Measurements from ENCODE around the gene PHRF1.
"Not testable (repeated sequence)": the region's sequence is repeated elsewhere in the genome, so short reads cannot be mapped to it uniquely, and the experiment has no call there.

PHRF1 gene

GRCh38 chr11:643366-643765 lies 67.1 kb downstream of the PHRF1 start:
- Mint-ChIP-seq H3K27ac (no peak overlapping the region), H3K4me3 (no peak overlapping the region), H3K36me3 (no peaks in the 10 kb centered on the region), H3K9me3 (ENCODE audit: low read depth) (no peaks in the 10 kb centered on the region), H3K27me3 (peaks cover 2% of the 10 kb centered on the region), H3K4me1 (ENCODE audit: low read depth) (peaks cover 10% of the 10 kb centered on the region)

- H3K4me1 Mint-ChIP-seq (ENCODE audit: low read depth): peaks cover 5% of the 10 kb centered on the region
- no peak overlapping the region for H3K27ac Mint-ChIP-seq
- no peak overlapping the region for H3K4me3 Mint-ChIP-seq
- H3K27me3 Mint-ChIP-seq: no peaks in the 10 kb centered on the region
- no peaks in the 10 kb centered on the region for H3K36me3 Mint-ChIP-seq
- no peaks in the 10 kb centered on the region for H3K9me3 Mint-ChIP-seq (ENCODE audit: low read depth)
Measured at GRCh38 chr11:643849-644738, 67.8 kb downstream of the PHRF1 start.

- H3K4me3 Mint-ChIP-seq: no peak overlapping the region
- H3K27ac Mint-ChIP-seq: no peak overlapping the region
- no peaks in the 10 kb centered on the region for H3K9me3 Mint-ChIP-seq (ENCODE audit: low read depth)
- H3K4me1 Mint-ChIP-seq (ENCODE audit: low read depth): peaks cover 2% of the 10 kb centered on the region
- H3K27me3 Mint-ChIP-seq: no peaks in the 10 kb centered on the region
- no peaks in the 10 kb centered on the region for H3K36me3 Mint-ChIP-seq
Measured at GRCh38 chr11:645536-645935, 69.3 kb downstream of the PHRF1 start.

- no peak overlapping the region for H3K4me3 Mint-ChIP-seq
- H3K9me3 Mint-ChIP-seq (ENCODE audit: low read depth): no peaks in the 10 kb centered on the region
- no peaks in the 10 kb centered on the region for H3K27me3 Mint-ChIP-seq
- H3K27ac Mint-ChIP-seq: no peak overlapping the region
- no peaks in the 10 kb centered on the region for H3K36me3 Mint-ChIP-seq
- peaks cover 2% of the 10 kb centered on the region for H3K4me1 Mint-ChIP-seq (ENCODE audit: low read depth)
Measured at GRCh38 chr11:646214-646613, 69.9 kb downstream of the PHRF1 start.

GRCh38 chr11:647672-648158 lies 71.4 kb downstream of the PHRF1 start:
- not testable (repeated sequence) for H3K27ac Mint-ChIP-seq; H3K36me3 Mint-ChIP-seq; H3K4me1 Mint-ChIP-seq (ENCODE audit: low read depth); H3K27me3 Mint-ChIP-seq; H3K4me3 Mint-ChIP-seq; H3K9me3 Mint-ChIP-seq (ENCODE audit: low read depth)

GRCh38 chr11:650482-650881 lies 74.2 kb downstream of the PHRF1 start:
- Mint-ChIP-seq H3K36me3 (no peaks in the 10 kb centered on the region), H3K27me3 (no peaks in the 10 kb centered on the region), H3K9me3 (ENCODE audit: low read depth) (no peaks in the 10 kb centered on the region), H3K27ac (no peak overlapping the region), H3K4me3 (no peak overlapping the region), H3K4me1 (ENCODE audit: low read depth) (peaks cover 2% of the 10 kb centered on the region)

- H3K27ac Mint-ChIP-seq; H3K36me3 Mint-ChIP-seq; H3K4me3 Mint-ChIP-seq; H3K4me1 Mint-ChIP-seq (ENCODE audit: low read depth); H3K9me3 Mint-ChIP-seq (ENCODE audit: low read depth); H3K27me3 Mint-ChIP-seq: not testable (repeated sequence)
Measured at GRCh38 chr11:653136-653535, 76.9 kb downstream of the PHRF1 start.

GRCh38 chr11:653837-654236 lies 77.6 kb downstream of the PHRF1 start:
- Mint-ChIP-seq H3K4me1 (ENCODE audit: low read depth) (no peaks in the 10 kb centered on the region), H3K4me3 (no peak overlapping the region), H3K36me3 (no peaks in the 10 kb centered on the region), H3K9me3 (ENCODE audit: low read depth) (no peaks in the 10 kb centered on the region), H3K27me3 (no peaks in the 10 kb centered on the region), H3K27ac (no peak overlapping the region)

GRCh38 chr11:654444-654843 lies 78.2 kb downstream of the PHRF1 start:
- not testable (repeated sequence) for H3K36me3 Mint-ChIP-seq

GRCh38 chr11:655036-655726 lies 78.9 kb downstream of the PHRF1 start:
- no peaks in the 10 kb centered on the region for H3K27me3 Mint-ChIP-seq
- H3K27ac Mint-ChIP-seq: no peak overlapping the region
- H3K4me3 Mint-ChIP-seq: no peak overlapping the region
- H3K4me1 Mint-ChIP-seq (ENCODE audit: low read depth): no peaks in the 10 kb centered on the region
- H3K9me3 Mint-ChIP-seq (ENCODE audit: low read depth): no peaks in the 10 kb centered on the region
- no peaks in the 10 kb centered on the region for H3K36me3 Mint-ChIP-seq

More at GRCh38 chr11:654444-654843, 78.2 kb downstream of the PHRF1 start:
- H3K9me3 Mint-ChIP-seq (ENCODE audit: low read depth); H3K27me3 Mint-ChIP-seq; H3K4me1 Mint-ChIP-seq (ENCODE audit: low read depth); H3K4me3 Mint-ChIP-seq; H3K27ac Mint-ChIP-seq: not testable (repeated sequence)

- no peaks in the 10 kb centered on the region for H3K9me3 Mint-ChIP-seq (ENCODE audit: low read depth)
- H3K4me1 Mint-ChIP-seq (ENCODE audit: low read depth): no peaks in the 10 kb centered on the region
- no peaks in the 10 kb centered on the region for H3K36me3 Mint-ChIP-seq
- H3K4me3 Mint-ChIP-seq: no peak overlapping the region
- H3K27me3 Mint-ChIP-seq: no peaks in the 10 kb centered on the region
- no peak overlapping the region for H3K27ac Mint-ChIP-seq
Measured at GRCh38 chr11:656426-656825, 80.2 kb downstream of the PHRF1 start.

- H3K27me3 Mint-ChIP-seq: no peaks in the 10 kb centered on the region
- no peaks in the 10 kb centered on the region for H3K9me3 Mint-ChIP-seq (ENCODE audit: low read depth)
- no peaks in the 10 kb centered on the region for H3K4me1 Mint-ChIP-seq (ENCODE audit: low read depth)
- no peak overlapping the region for H3K4me3 Mint-ChIP-seq
- H3K27ac Mint-ChIP-seq: no peak overlapping the region
- H3K36me3 Mint-ChIP-seq: no peaks in the 10 kb centered on the region
Measured at GRCh38 chr11:656866-657265, 80.6 kb downstream of the PHRF1 start.

GRCh38 chr11:657691-658126 lies 81.4 kb downstream of the PHRF1 start:
- Mint-ChIP-seq H3K9me3 (ENCODE audit: low read depth) (no peaks in the 10 kb centered on the region), H3K27me3 (no peaks in the 10 kb centered on the region), H3K4me3 (no peak overlapping the region), H3K27ac (no peak overlapping the region), H3K36me3 (peaks cover 2% of the 10 kb centered on the region), H3K4me1 (ENCODE audit: low read depth) (no peaks in the 10 kb centered on the region)

GRCh38 chr11:659532-660085 lies 83.3 kb downstream of the PHRF1 start:
- no peaks in the 10 kb centered on the region for H3K4me1 Mint-ChIP-seq (ENCODE audit: low read depth)
- no peaks in the 10 kb centered on the region for H3K27me3 Mint-ChIP-seq
- H3K27ac Mint-ChIP-seq: no peak overlapping the region
- no peak overlapping the region for H3K4me3 Mint-ChIP-seq
- no peaks in the 10 kb centered on the region for H3K9me3 Mint-ChIP-seq (ENCODE audit: low read depth)
- H3K36me3 Mint-ChIP-seq: peaks cover 2% of the 10 kb centered on the region

GRCh38 chr11:660281-660680 lies 84.0 kb downstream of the PHRF1 start:
- Mint-ChIP-seq H3K27ac (no peak overlapping the region), H3K36me3 (peaks cover 2% of the 10 kb centered on the region), H3K4me3 (no peak overlapping the region), H3K4me1 (ENCODE audit: low read depth) (no peaks in the 10 kb centered on the region), H3K9me3 (ENCODE audit: low read depth) (no peaks in the 10 kb centered on the region), H3K27me3 (no peaks in the 10 kb centered on the region)

Measured in activated naive CD8-positive, alpha-beta T cell (primary cell).